EH (cell line): ENCODE measurements around the gene ACYP2.

Experiments used
- DNase-seq: peaks from one replicate; pipeline ENCODE4 v3.0.0-alpha.2; 2015; ENCODE audit warnings: low read depth

The ACYP2 gene

GRCh38 chr2:54158311-54158710 is 42.9 kb downstream of the ACYP2 start:
- DNase-seq = no peak

GRCh38 chr2:54161660-54162424 is 46.4 kb downstream of the ACYP2 start:
- peak; percentile 9 for DNase-seq

- no peak for DNase-seq
Observed at GRCh38 chr2:54164106-54164505, 48.7 kb downstream of the ACYP2 start.

GRCh38 chr2:54166121-54166773 is 50.8 kb downstream of the ACYP2 start:
- peak; percentile 23 for DNase-seq

- peak; percentile 67 for DNase-seq
Observed at GRCh38 chr2:54176577-54176976, 61.2 kb downstream of the ACYP2 start.

- DNase-seq = no peak
Observed at GRCh38 chr2:54183281-54183680, 67.9 kb downstream of the ACYP2 start.

- no peak for DNase-seq
Observed at GRCh38 chr2:54183972-54184371, 68.6 kb downstream of the ACYP2 start.

GRCh38 chr2:54185105-54185504 is 69.7 kb downstream of the ACYP2 start:
- DNase-seq = no peak

GRCh38 chr2:54187331-54187730 is 71.9 kb downstream of the ACYP2 start:
- no peak for DNase-seq

- DNase-seq = no peak
Observed at GRCh38 chr2:54189539-54189938, 74.1 kb downstream of the ACYP2 start.

- no peak for DNase-seq
Observed at GRCh38 chr2:54191361-54192135, 76.1 kb downstream of the ACYP2 start.

GRCh38 chr2:54194761-54195750 is 79.6 kb downstream of the ACYP2 start:
- DNase-seq = no peak

GRCh38 chr2:54196646-54197045 is 81.2 kb downstream of the ACYP2 start:
- no peak for DNase-seq

- DNase-seq = peak; percentile 12
Observed at GRCh38 chr2:54204476-54204875, 89.1 kb downstream of the ACYP2 start.

- peak; percentile 46 for DNase-seq
Observed at GRCh38 chr2:54206596-54206995, 91.2 kb downstream of the ACYP2 start.

- peak; percentile 32 for DNase-seq
Observed at GRCh38 chr2:54207666-54208195, 92.3 kb downstream of the ACYP2 start.

GRCh38 chr2:54208364-54209240 is 93.2 kb downstream of the ACYP2 start:
- DNase-seq = peak; percentile 71

GRCh38 chr2:54209379-54209778 is 94.0 kb downstream of the ACYP2 start:
- DNase-seq = no peak

- peak; percentile 96 for DNase-seq
Observed at GRCh38 chr2:54212456-54212855, 97.0 kb downstream of the ACYP2 start.

GRCh38 chr2:54213082-54213481 is 97.7 kb downstream of the ACYP2 start:
- no peak for DNase-seq
